ENCODE results near the gene ASIC1.

DNA sequence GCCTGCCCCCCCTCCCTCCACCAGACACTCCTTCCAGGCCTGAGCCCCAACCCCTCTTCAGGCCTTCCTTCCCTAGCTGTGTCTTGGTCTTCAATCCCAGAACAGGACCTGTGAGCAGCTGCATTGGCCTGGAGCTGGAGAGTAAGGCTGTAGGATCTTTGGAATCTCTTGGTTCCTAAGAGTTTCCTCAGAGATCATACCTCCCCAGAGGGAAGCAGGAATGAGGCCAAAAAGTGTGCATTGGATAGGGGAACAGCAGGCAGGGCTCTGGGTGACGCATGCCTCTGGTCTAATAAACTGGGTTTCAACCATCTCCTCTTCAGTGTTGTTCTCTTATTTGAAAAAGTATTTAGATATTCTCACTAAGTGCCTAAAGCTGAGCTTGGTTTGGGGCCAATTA lies 25.9 kb downstream of the ASIC1 start:
- TF ChIP-seq EZH2 (IDR thresholded peaks at IDR 0.05; ENCODE audit: borderline replicate concordance, low read depth, low read length, poor library complexity, severe bottlenecking): no peak
- TF ChIP-seq, protein P1, sequence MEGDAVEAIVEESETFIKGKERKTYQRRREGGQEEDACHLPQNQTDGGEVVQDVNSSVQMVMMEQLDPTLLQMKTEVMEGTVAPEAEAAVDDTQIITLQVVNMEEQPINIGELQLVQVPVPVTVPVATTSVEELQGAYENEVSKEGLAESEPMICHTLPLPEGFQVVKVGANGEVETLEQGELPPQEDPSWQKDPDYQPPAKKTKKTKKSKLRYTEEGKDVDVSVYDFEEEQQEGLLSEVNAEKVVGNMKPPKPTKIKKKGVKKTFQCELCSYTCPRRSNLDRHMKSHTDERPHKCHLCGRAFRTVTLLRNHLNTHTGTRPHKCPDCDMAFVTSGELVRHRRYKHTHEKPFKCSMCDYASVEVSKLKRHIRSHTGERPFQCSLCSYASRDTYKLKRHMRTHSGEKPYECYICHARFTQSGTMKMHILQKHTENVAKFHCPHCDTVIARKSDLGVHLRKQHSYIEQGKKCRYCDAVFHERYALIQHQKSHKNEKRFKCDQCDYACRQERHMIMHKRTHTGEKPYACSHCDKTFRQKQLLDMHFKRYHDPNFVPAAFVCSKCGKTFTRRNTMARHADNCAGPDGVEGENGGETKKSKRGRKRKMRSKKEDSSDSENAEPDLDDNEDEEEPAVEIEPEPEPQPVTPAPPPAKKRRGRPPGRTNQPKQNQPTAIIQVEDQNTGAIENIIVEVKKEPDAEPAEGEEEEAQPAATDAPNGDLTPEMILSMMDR (conservative IDR thresholded peaks at IDR 0.05; ENCODE audit: low read depth, low read length): no peak
